Activated naive CD8-positive, alpha-beta T cell (primary cell): ENCODE results near the gene PRPS2.
A peak's percentile ranks its signal among the peaks of the same experiment; 100 is the strongest.

Experiments used
- H3K27ac Mint-ChIP-seq: one replicate; pipeline ENCODE4 v1.8.0; 2021; ENCODE audit warnings: mixed read lengths
- H3K27me3 Mint-ChIP-seq: one replicate; pipeline ENCODE4 v1.8.0; 2021; ENCODE audit warnings: mixed read lengths
- H3K36me3 Mint-ChIP-seq: one replicate; pipeline ENCODE4 v1.8.0; 2021; ENCODE audit warnings: mixed read lengths
- H3K4me1 Mint-ChIP-seq: one replicate; pipeline ENCODE4 v1.8.0; 2021; ENCODE audit warnings: low read depth, mixed read lengths
- H3K4me3 Mint-ChIP-seq: one replicate; pipeline ENCODE4 v1.8.0; 2021; ENCODE audit warnings: mild to moderate bottlenecking, mixed read lengths
- H3K9me3 Mint-ChIP-seq: one replicate; pipeline ENCODE4 v1.8.0; 2021; ENCODE audit warnings: low read depth, mixed read lengths

The PRPS2 gene

GRCh38 chrX:12792711-12793110 is 1.5 kb downstream of the PRPS2 start:
- no peaks in the 10 kb centered on the region for H3K9me3 Mint-ChIP-seq
- no peaks in the 10 kb centered on the region for H3K27me3 Mint-ChIP-seq
- peaks cover 29% of the 10 kb centered on the region for H3K4me1 Mint-ChIP-seq
- H3K27ac Mint-ChIP-seq, result peak overlapping the region; percentile 66
- H3K4me3 Mint-ChIP-seq, result peak overlapping the region; percentile 85
- H3K36me3 Mint-ChIP-seq, result peaks cover 6% of the 10 kb centered on the region

DNA sequence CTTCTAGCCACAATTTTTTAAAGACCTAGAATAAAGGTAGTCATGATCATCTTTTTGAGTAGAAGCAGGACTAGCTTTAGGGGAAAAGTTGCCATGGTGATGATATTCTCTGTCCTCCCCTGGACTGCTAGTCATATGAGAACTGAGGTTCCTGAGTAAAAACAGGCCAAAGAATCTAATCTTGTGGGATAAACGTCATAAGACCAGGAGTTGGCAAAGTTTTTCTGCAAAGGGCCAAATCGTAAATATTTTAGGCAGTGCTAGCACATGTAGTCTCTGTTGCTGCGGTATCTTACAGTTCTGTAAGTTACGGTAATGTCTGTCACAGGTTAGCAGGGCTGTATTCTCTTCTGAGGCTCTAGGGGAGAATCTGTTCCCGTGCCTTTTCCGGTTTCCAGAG is 3.4 kb downstream of the PRPS2 start:
- peaks cover 6% of the 10 kb centered on the region for H3K36me3 Mint-ChIP-seq
- no peak overlapping the region for H3K4me3 Mint-ChIP-seq
- H3K27ac Mint-ChIP-seq, result no peak overlapping the region
- no peaks in the 10 kb centered on the region for H3K9me3 Mint-ChIP-seq
- peaks cover 31% of the 10 kb centered on the region for H3K4me1 Mint-ChIP-seq
- no peaks in the 10 kb centered on the region for H3K27me3 Mint-ChIP-seq

DNA sequence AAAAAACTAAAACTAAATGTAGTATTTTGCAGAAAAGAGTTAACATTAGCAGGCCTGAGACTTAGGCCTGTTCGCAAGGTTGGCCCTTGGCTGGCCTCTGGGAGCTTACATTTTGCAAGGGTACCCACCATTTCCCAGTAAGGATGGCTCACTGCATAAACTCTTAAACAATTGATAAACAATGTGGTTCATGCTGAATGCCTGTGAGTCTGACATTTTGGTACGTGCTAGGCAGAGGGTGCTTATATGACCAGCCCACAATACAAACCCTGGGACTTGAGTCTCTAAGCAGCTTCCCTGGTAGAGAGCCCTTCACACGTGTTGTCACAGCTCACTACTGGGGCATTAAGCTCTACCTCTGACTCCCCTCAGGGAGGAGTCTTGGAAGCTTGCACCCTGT is 7.4 kb downstream of the PRPS2 start:
- H3K36me3 Mint-ChIP-seq, result peaks cover 8% of the 10 kb centered on the region
- no peak overlapping the region for H3K27ac Mint-ChIP-seq
- H3K9me3 Mint-ChIP-seq, result no peaks in the 10 kb centered on the region
- H3K4me3 Mint-ChIP-seq, result no peak overlapping the region
- H3K4me1 Mint-ChIP-seq, result peaks cover 26% of the 10 kb centered on the region
- no peaks in the 10 kb centered on the region for H3K27me3 Mint-ChIP-seq

GRCh38 chrX:12799118-12799517 is 7.9 kb downstream of the PRPS2 start:
- Mint-ChIP-seq H3K36me3 (peaks cover 4% of the 10 kb centered on the region), H3K27ac (no peak overlapping the region), H3K4me3 (no peak overlapping the region), H3K27me3 (no peaks in the 10 kb centered on the region), H3K9me3 (no peaks in the 10 kb centered on the region), H3K4me1 (peaks cover 26% of the 10 kb centered on the region)

- H3K27me3 Mint-ChIP-seq, result no peaks in the 10 kb centered on the region
- peak overlapping the region; percentile 85 for H3K27ac Mint-ChIP-seq
- H3K36me3 Mint-ChIP-seq, result peaks cover 7% of the 10 kb centered on the region
- H3K4me3 Mint-ChIP-seq, result peak overlapping the region; percentile 47
- no peaks in the 10 kb centered on the region for H3K9me3 Mint-ChIP-seq
- peaks cover 19% of the 10 kb centered on the region for H3K4me1 Mint-ChIP-seq
These were observed 11.5 kb downstream of the PRPS2 start for GRCh38 chrX:12802741-12803140.

DNA sequence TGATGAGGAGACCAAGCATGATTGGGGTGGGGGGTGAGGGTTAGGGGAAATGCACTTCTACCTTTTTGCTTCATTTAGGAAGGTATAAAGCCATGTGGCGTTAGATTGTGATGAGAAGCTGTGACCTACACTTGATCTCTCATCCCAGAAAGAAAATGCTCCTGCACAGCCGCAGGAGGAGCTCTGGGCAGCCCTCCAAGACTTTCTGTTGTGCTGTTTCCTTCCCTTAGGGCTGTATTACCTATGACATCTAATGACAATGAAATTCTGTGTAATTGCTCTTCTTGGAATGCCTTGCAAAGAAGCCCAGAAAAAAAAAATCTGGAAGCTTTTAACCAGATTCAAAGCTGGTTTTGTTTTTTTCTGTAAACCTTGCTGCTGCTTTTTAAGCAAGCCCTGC is 13.4 kb downstream of the PRPS2 start:
- no peaks in the 10 kb centered on the region for H3K27me3 Mint-ChIP-seq
- no peaks in the 10 kb centered on the region for H3K9me3 Mint-ChIP-seq
- peaks cover 7% of the 10 kb centered on the region for H3K36me3 Mint-ChIP-seq
- H3K27ac Mint-ChIP-seq, result no peak overlapping the region
- peaks cover 17% of the 10 kb centered on the region for H3K4me1 Mint-ChIP-seq
- H3K4me3 Mint-ChIP-seq, result no peak overlapping the region

DNA sequence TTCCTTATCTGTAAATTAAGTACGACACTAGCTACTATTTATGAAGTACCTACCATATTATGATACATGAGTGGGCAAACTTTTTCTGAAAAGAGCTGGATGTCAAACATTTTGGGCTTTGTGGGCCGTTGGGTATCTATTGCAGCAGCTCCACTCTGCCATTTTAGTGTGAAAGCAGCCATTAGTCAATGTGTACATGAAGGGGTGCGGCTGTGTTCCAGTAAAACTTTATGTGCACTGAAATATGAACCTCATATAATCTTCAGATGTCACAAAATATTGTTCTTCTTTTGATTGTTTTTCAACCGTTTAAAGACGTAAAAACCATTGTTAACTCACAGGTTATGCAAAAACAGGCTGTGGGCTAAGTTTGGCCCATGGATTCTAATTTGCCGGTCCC is 14.1 kb downstream of the PRPS2 start:
- no peaks in the 10 kb centered on the region for H3K9me3 Mint-ChIP-seq
- H3K36me3 Mint-ChIP-seq, result peaks cover 7% of the 10 kb centered on the region
- no peaks in the 10 kb centered on the region for H3K27me3 Mint-ChIP-seq

DNA sequence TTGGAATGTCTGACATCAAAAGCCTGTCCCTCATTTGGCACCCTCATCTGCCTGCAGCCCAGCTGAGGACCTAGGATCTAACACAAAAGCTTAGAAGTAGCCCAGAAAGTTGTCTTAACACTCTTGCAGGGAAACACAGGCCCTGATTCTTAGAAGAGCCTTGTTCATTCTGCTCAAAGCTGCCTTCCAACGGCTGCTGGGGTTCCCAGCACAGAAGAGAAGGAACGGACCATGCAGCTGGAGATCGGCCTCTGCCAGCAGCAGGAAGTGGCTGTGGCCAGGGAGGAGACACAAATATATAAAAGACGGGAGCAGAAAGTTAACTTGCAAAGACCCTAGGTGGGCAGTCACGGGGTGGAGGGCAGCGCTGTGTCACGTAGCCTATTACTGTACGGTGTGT is 20.4 kb downstream of the PRPS2 start:
- Mint-ChIP-seq H3K36me3 (peaks cover 2% of the 10 kb centered on the region), H3K9me3 (no peaks in the 10 kb centered on the region), H3K27me3 (no peaks in the 10 kb centered on the region), H3K27ac (no peak overlapping the region), H3K4me1 (peaks cover 2% of the 10 kb centered on the region), H3K4me3 (no peak overlapping the region)

More for the DNA sequence above, 14.1 kb downstream of the PRPS2 start:
- H3K4me1 Mint-ChIP-seq, result peaks cover 17% of the 10 kb centered on the region
- no peak overlapping the region for H3K27ac Mint-ChIP-seq
- H3K4me3 Mint-ChIP-seq, result no peak overlapping the region

DNA sequence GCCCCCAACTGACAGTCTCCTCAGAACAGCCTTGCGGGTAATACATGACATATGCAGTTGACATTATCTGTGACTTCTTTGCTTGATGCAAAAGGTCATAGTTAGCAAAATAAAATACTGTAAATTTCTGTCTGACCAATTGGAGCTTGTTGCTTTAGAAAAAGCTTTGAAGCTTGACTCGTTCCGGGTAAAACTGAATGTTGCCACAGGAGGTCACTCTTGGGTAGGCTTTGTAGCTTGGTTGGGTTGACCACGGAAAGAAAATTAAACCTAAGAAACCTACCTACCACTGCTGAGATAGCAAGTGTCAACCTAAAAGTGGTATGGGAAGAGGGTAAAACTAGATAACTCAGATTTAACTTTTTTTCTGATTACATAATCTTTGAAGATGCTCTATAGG is 23.2 kb downstream of the PRPS2 start:
- Mint-ChIP-seq H3K27ac (no peak overlapping the region), H3K4me1 (peaks cover 2% of the 10 kb centered on the region), H3K36me3 (no peaks in the 10 kb centered on the region), H3K27me3 (no peaks in the 10 kb centered on the region), H3K4me3 (no peak overlapping the region), H3K9me3 (no peaks in the 10 kb centered on the region)

GRCh38 chrX:12817528-12817927 is 26.3 kb downstream of the PRPS2 start:
- Mint-ChIP-seq H3K36me3 (no peaks in the 10 kb centered on the region), H3K4me3 (no peak overlapping the region), H3K4me1 (peaks cover 2% of the 10 kb centered on the region), H3K9me3 (no peaks in the 10 kb centered on the region), H3K27ac (no peak overlapping the region), H3K27me3 (no peaks in the 10 kb centered on the region)

GRCh38 chrX:12819222-12819621 is 28.0 kb downstream of the PRPS2 start:
- no peaks in the 10 kb centered on the region for H3K36me3 Mint-ChIP-seq
- H3K9me3 Mint-ChIP-seq, result no peaks in the 10 kb centered on the region
- H3K4me3 Mint-ChIP-seq, result no peak overlapping the region
- no peak overlapping the region for H3K27ac Mint-ChIP-seq
- no peaks in the 10 kb centered on the region for H3K27me3 Mint-ChIP-seq
- H3K4me1 Mint-ChIP-seq, result peaks cover under 1% of the 10 kb centered on the region

DNA sequence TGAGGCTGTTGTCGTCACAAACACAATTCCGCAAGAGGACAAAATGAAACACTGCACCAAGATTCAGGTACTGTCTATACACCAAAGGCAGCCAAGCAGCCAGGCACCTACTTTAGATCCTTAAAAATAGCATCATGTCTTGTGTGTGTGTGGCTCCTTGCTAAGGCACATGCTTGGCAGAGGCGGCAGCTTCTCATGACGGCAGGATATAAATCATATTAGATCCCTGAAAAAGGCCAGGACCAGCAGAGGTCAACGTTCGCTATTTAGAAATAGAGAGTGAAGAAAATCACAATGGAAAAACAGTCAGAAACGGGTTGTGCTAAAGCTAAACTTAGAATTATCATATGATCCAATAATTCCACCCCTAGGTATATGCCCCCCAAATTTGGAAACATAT is 29.5 kb downstream of the PRPS2 start:
- Mint-ChIP-seq H3K4me3 (no peak overlapping the region), H3K9me3 (no peaks in the 10 kb centered on the region), H3K4me1 (no peaks in the 10 kb centered on the region), H3K36me3 (peaks cover 4% of the 10 kb centered on the region), H3K27me3 (no peaks in the 10 kb centered on the region), H3K27ac (no peak overlapping the region)

GRCh38 chrX:12824944-12825343 is 33.7 kb downstream of the PRPS2 start:
- H3K9me3 Mint-ChIP-seq, result no peaks in the 10 kb centered on the region

DNA sequence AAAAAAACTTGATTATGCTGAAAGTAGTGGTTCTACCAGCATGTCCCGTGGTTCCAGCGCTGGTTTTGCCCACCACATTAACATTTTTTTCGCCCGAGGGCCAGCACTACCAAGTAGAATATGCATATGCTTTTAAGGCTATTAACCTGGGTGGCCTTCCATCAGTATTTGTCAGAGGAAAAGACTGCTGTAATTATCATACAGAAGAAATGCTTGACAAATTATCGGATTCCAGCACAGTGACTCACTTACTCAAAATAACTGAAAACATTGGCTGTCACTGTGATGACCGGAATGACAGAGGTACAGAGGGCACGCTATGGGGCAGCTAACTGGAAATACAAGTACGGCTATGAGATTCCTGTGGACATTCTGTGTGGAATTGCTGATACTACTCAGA is 34.6 kb downstream of the PRPS2 start:
- Mint-ChIP-seq H3K27ac (no peak overlapping the region), H3K9me3 (no peaks in the 10 kb centered on the region), H3K4me1 (no peaks in the 10 kb centered on the region), H3K4me3 (no peak overlapping the region), H3K27me3 (no peaks in the 10 kb centered on the region), H3K36me3 (peaks cover 4% of the 10 kb centered on the region)

More at GRCh38 chrX:12824944-12825343, 33.7 kb downstream of the PRPS2 start:
- peaks cover 4% of the 10 kb centered on the region for H3K36me3 Mint-ChIP-seq
- H3K4me3 Mint-ChIP-seq, result no peak overlapping the region
- H3K4me1 Mint-ChIP-seq, result no peaks in the 10 kb centered on the region
- no peaks in the 10 kb centered on the region for H3K27me3 Mint-ChIP-seq
- no peak overlapping the region for H3K27ac Mint-ChIP-seq

GRCh38 chrX:12843061-12843667 is 52.0 kb downstream of the PRPS2 start:
- H3K27me3 Mint-ChIP-seq, result no peaks in the 10 kb centered on the region
- peaks cover 2% of the 10 kb centered on the region for H3K36me3 Mint-ChIP-seq
- H3K4me1 Mint-ChIP-seq, result peaks cover 15% of the 10 kb centered on the region
- peak overlapping the region; percentile 80 for H3K27ac Mint-ChIP-seq
- H3K4me3 Mint-ChIP-seq, result peak overlapping the region; percentile 66
- H3K9me3 Mint-ChIP-seq, result no peaks in the 10 kb centered on the region

DNA sequence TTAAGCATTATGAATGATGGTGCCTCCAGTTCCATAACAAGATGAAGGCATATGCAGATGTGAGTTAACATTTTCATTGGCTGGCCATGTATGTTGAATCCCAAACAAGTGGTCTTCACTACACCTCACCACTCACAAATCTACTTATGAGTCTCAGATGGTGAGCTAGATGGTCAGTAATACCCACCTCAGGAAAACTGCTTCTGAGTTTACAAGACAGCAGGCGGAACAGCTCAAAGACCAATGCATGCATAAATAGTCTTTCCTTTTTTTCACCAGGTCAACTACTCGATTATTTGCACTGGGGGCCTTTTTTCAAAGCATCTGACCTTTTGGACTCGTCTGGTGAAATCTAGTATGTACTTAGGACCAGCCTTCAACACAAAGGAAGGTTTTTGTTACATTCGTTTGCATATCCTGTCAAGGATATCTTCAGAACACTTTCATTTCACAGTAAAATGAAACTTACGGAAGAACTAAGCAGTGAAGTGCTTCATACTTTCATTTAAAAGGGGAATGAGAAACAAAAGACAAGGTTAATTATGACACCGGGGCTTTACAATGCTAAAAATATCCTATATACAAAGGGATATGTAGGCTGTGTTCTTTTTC is 52.6 kb downstream of the PRPS2 start:
- peaks cover 2% of the 10 kb centered on the region for H3K36me3 Mint-ChIP-seq
- peak overlapping the region; percentile 80 for H3K27ac Mint-ChIP-seq

More for the DNA sequence above, 52.6 kb downstream of the PRPS2 start:
- no peaks in the 10 kb centered on the region for H3K27me3 Mint-ChIP-seq
- peak overlapping the region; percentile 66 for H3K4me3 Mint-ChIP-seq
- peaks cover 15% of the 10 kb centered on the region for H3K4me1 Mint-ChIP-seq
- no peaks in the 10 kb centered on the region for H3K9me3 Mint-ChIP-seq
